ENCODE measurements around the gene SDHAF1.

The SDHAF1 gene

GRCh38 chr19:36030264-36031148 is 35.5 kb downstream of the SDHAF1 start:
- TF ChIP-seq PATZ1 (CRISPR knock-in tag; IDR thresholded peaks at IDR 0.05; ENCODE audit: borderline replicate concordance) (no peak), PPARA (CRISPR knock-in tag; IDR thresholded peaks at IDR 0.05; ENCODE audit: borderline replicate concordance) (no peak), ESRRG (CRISPR knock-in tag; IDR thresholded peaks at IDR 0.05) (no peak), GLIS3 (CRISPR knock-in tag; IDR thresholded peaks at IDR 0.05) (no peak), CREB5 (CRISPR knock-in tag; IDR thresholded peaks at IDR 0.05; ENCODE audit: low read depth) (no peak), ZNF70 (CRISPR knock-in tag; IDR thresholded peaks at IDR 0.05) (no peak), ZFP3 (CRISPR knock-in tag; IDR thresholded peaks at IDR 0.05) (no peak), ZFP30 (CRISPR knock-in tag; IDR thresholded peaks at IDR 0.05) (no peak), POU6F1 (CRISPR knock-in tag; IDR thresholded peaks at IDR 0.05; ENCODE audit: borderline replicate concordance, low read depth) (no peak), SNAI2 (CRISPR knock-in tag; IDR thresholded peaks at IDR 0.05) (no peak), CSRNP3 (CRISPR knock-in tag; IDR thresholded peaks at IDR 0.05) (no peak), OSR1 (CRISPR knock-in tag; IDR thresholded peaks at IDR 0.05) (no peak), TSHZ2 (CRISPR knock-in tag; IDR thresholded peaks at IDR 0.05) (no peak), ZC3H10 (CRISPR knock-in tag; IDR thresholded peaks at IDR 0.05) (no peak), ZNF8 (CRISPR knock-in tag; IDR thresholded peaks at IDR 0.05) (no peak), ARNTL (CRISPR knock-in tag; IDR thresholded peaks at IDR 0.05; ENCODE audit: borderline replicate concordance, low read depth) (no peak), TCF4 (CRISPR knock-in tag; IDR thresholded peaks at IDR 0.05; ENCODE audit: borderline replicate concordance) (no peak), CSDC2 (CRISPR knock-in tag; IDR thresholded peaks at IDR 0.05) (no peak), TOX (CRISPR knock-in tag; IDR thresholded peaks at IDR 0.05; ENCODE audit: borderline replicate concordance) (no peak)
- ATAC-seq = no peak

- no peak for ATAC-seq
- TF ChIP-seq ZFP3 (CRISPR knock-in tag; IDR thresholded peaks at IDR 0.05) (no peak), ZNF8 (CRISPR knock-in tag; IDR thresholded peaks at IDR 0.05) (no peak), CREB5 (CRISPR knock-in tag; IDR thresholded peaks at IDR 0.05; ENCODE audit: low read depth) (no peak), CSRNP3 (CRISPR knock-in tag; IDR thresholded peaks at IDR 0.05) (no peak)
Measured at GRCh38 chr19:36031308-36031707, 36.3 kb downstream of the SDHAF1 start.

Data from SK-N-SH treated with all-trans-retinoic acid at 6 μM for 48 hours (cell line).